ENCODE data around the gene INPP4A. TPM values are rescaled to one million over a fixed set of nuclear protein-coding genes. Genes with fewer than 3 reads are reported as not detected.

Gene INPP4A
- total and polyA plus RNA-seq, 2 of the 13 experiments (the other 11 are each of a cell fraction or from before 2014, with no cell fraction given) = 10.1 to 10.9 TPM

DNA sequence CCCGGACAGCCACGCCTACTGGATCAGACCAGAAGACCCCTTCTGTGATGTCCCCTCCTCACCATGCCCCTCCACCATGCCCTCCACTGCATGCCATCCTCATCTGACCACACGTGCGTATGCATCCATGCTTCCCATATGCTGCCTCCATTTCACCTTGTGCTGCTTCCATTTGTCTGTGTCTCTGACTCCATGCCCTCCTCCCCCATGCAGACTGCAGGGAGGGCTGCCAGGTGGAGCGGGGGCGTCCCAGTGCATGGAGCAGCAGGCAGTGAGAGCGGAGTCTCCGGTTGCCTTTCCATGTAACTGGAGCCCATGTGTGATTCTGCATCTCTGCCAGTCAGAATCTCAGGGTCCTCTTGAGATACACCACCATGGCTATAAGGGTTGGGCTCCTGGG lies 111.0 kb downstream of the INPP4A start:
- DNase-seq (ENCODE audit: low spot score) = no peak
- no TSS peak for BruUV-seq (replicated peaks)
- TF ChIP-seq, protein P1, sequence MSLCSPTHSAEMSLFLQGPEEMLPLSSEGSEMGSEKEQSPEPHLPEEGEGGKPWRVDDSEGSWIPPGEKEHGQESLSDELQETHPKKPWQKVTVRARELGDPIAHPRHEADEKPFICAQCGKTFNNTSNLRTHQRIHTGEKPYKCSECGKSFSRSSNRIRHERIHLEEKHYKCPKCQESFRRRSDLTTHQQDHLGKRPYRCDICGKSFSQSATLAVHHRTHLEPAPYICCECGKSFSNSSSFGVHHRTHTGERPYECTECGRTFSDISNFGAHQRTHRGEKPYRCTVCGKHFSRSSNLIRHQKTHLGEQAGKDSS (CRISPR knock-in tag; IDR thresholded peaks at IDR 0.05; ENCODE audit: borderline replicate concordance, low read depth) = no peak
- TF ChIP-seq TRIM24 (CRISPR knock-in tag; IDR thresholded peaks at IDR 0.05) (no peak), NFYB (CRISPR knock-in tag; IDR thresholded peaks at IDR 0.05) (no peak), GABPB1 (CRISPR knock-in tag; IDR thresholded peaks at IDR 0.05) (no peak), ISX (CRISPR knock-in tag; conservative IDR thresholded peaks at IDR 0.05) (no peak)
- TF ChIP-seq, protein P2, sequence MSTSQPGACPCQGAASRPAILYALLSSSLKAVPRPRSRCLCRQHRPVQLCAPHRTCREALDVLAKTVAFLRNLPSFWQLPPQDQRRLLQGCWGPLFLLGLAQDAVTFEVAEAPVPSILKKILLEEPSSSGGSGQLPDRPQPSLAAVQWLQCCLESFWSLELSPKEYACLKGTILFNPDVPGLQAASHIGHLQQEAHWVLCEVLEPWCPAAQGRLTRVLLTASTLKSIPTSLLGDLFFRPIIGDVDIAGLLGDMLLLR (CRISPR knock-in tag; IDR thresholded peaks at IDR 0.05) = no peak
- TF ChIP-seq, protein P3, sequence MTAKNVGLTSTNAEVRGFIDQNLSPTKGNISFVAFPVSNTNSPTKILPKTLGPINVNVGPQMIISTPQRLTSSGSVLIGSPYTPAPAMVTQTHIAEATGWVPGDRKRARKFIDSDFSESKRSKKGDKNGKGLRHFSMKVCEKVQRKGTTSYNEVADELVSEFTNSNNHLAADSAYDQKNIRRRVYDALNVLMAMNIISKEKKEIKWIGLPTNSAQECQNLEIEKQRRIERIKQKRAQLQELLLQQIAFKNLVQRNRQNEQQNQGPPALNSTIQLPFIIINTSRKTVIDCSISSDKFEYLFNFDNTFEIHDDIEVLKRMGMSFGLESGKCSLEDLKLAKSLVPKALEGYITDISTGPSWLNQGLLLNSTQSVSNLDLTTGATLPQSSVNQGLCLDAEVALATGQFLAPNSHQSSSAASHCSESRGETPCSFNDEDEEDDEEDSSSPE (CRISPR knock-in tag; IDR thresholded peaks at IDR 0.05) = no peak

More for the DNA sequence above, 111.0 kb downstream of the INPP4A start:
- H4K20me1 ChIP-seq (ENCODE audit: insufficient read depth, low read length) = no peaks in the 10 kb centered on the region
- no peaks in the 10 kb centered on the region for H3K9me3 ChIP-seq (ENCODE audit: low read length)
- no peak overlapping the region for H2AFZ ChIP-seq (ENCODE audit: low read length)
- no peak overlapping the region for H3K4me2 ChIP-seq (ENCODE audit: low read depth, low read length)
- peaks cover 11 to 18% of the 10 kb centered on the region in 2 experiments for H3K36me3 ChIP-seq (replicated peaks in 1 of 2; ENCODE audit: control insufficient read depth in 1 of 2, insufficient read depth in 2 of 2, low read length in 2 of 2)
- no peak for FAIRE-seq
- H3K79me2 ChIP-seq (ENCODE audit: insufficient read depth, low read length) = no peaks in the 10 kb centered on the region
- H3K27ac ChIP-seq (ENCODE audit: extremely low read length, insufficient read depth, low read length) = no peak overlapping the region
- in situ Hi-C loops (cut with HindIII; ENCODE audit: extremely low pct_ligation_motif_present, low pct_unique_long_range_greater_than_20kb) (no loop called here), intact Hi-C loops (cut with micrococcal nuclease; ENCODE audit: unreplicated experiment) (no loop called here)
- ChIA-PET POLR2A (no interaction called here), CTCF (ENCODE audit: low intra/inter-chr PET ratio, low total read pairs) (no interaction called here)
- peaks cover 14% of the 10 kb centered on the region; the same call in 1 of the 2 replicates for H3K4me1 ChIP-seq (ENCODE audit: insufficient read depth, low read length)
- H3K4me3 ChIP-seq (replicated peaks in 1 of 3; ENCODE audit: insufficient read depth in 1 of 3, low read depth in 2 of 3, low read length in 3 of 3) = no peak overlapping the region
- 92% methylated on average over 8 of the region's 8 CpGs for WGBS (ENCODE audit: low lambda C conversion rate)
- no peaks in the 10 kb centered on the region for H3K27me3 ChIP-seq (ENCODE audit: control insufficient read depth in 1 of 2, insufficient read depth in 2 of 2, low read length in 2 of 2)
- no peak overlapping the region for H3K9ac ChIP-seq (ENCODE audit: insufficient read depth, low read depth, low read length)
- no peak for ATAC-seq
